A549 (cell line): ENCODE results near the gene BMX. TPM values are rescaled to one million over a fixed set of nuclear protein-coding genes. Genes with fewer than 3 reads are reported as not detected.

Source experiments
- ATAC-seq, 2 experiments: fragments of 200-7000 bp in 1 of 2; fragments of >200 bp in 1 of 2; cut with Nextera tagmentation in 1 of 2; cut with Tn5 transposase in 1 of 2; 3 replicates each; pipeline versions ENCODE4 v1.8.0 to v1.9.1; 2018 to 2020; ENCODE audit warnings: mild to moderate bottlenecking in 1 of 2, moderate library complexity in 1 of 2
- CTCF ChIA-PET: fragments of 300-600 bp; sonication (Branson Sonifier 250); formaldehyde crosslinking; extraction: SDS; loops from one replicate; lab custom pipeline; 2021; ENCODE audit warnings: antibody characterized with exemption, inconsistent platforms; lab: Yijun Ruan, JAX
- POLR2A ChIA-PET: fragments of 350-600 bp; formaldehyde crosslinking; extraction: SDS; loops from one replicate; lab custom pipeline; 2021; ENCODE audit warnings: antibody characterized with exemption, inconsistent platforms; lab: Yijun Ruan, JAX
- DNase-seq, 2 experiments: peaks; one replicate each; pipeline versions ENCODE4 v3.0.0 to v3.0.0-alpha.2; 2011 to 2016; ENCODE audit warnings: low read depth in 1 of 2, low spot score in 1 of 2
- FAIRE-seq: peaks from 2 replicates; lab custom pipeline; 2011; peaks lifted over from hg19 to GRCh38; lab: Jason Lieb, UNC
- H3K27ac ChIP-seq, 2 experiments: fragments of >200 bp; sonication (Bioruptor Twin); formaldehyde crosslinking; 3 replicates each; pipeline ENCODE4 v1.5.1; 2016 to 2017
- H3K4me1 ChIP-seq: fragments of >200 bp; sonication (Bioruptor Twin); formaldehyde crosslinking; 3 replicates; pipeline ENCODE4 v1.6.1; 2016
- H3K4me2 ChIP-seq: fragments of >200 bp; sonication (Bioruptor Twin); formaldehyde crosslinking; 3 replicates; pipeline ENCODE4 v1.6.1; 2016
- H3K4me3 ChIP-seq: fragments of >200 bp; sonication (Bioruptor Twin); formaldehyde crosslinking; 3 replicates; pipeline ENCODE4 v1.5.1; 2016
- H3K9me3 ChIP-seq: fragments of >200 bp; sonication (Bioruptor Twin); formaldehyde crosslinking; 3 replicates; pipeline ENCODE4 v1.6.1; 2016
- BCL3 ChIP-seq: fragments of >200 bp; sonication (Bioruptor Twin); formaldehyde crosslinking; IDR thresholded peaks from 3 replicates; pipeline ENCODE4 v1.6.1; 2016
- BHLHE40 ChIP-seq: IDR thresholded peaks from 2 replicates; pipeline ENCODE4 v1.6.1; 2012; ENCODE audit warnings: low read depth, low read length, inconsistent platforms
- CBX8 ChIP-seq: fragments of 200-600 bp; sonication (generic); IDR thresholded peaks from 2 replicates; pipeline ENCODE4 v1.6.1; 2016
- CHD2 ChIP-seq: fragments of 150-350 bp; IDR thresholded peaks from 2 replicates; pipeline ENCODE4 v1.6.1; 2014; ENCODE audit warnings: low read length; ENCODE audit not compliant: partially characterized antibody
- CHD4 ChIP-seq: fragments of 200-600 bp; sonication (generic); IDR thresholded peaks from 2 replicates; pipeline ENCODE4 v1.6.1; 2016; ENCODE audit warnings: antibody characterized with exemption, mild to moderate bottlenecking, borderline replicate concordance
- EHMT2 ChIP-seq: fragments of 200-600 bp; sonication (generic); IDR thresholded peaks from 2 replicates; pipeline ENCODE4 v1.6.1; 2016; ENCODE audit warnings: antibody characterized with exemption, low read depth, mild to moderate bottlenecking, moderate library complexity
- ESRRA ChIP-seq: fragments of 150-350 bp; IDR thresholded peaks from 2 replicates; pipeline ENCODE4 v1.6.1; 2014; ENCODE audit warnings: mild to moderate bottlenecking, low read length, borderline replicate concordance
- FOSB ChIP-seq: fragments of 250-450 bp; sonication (Bioruptor Pico); IDR thresholded peaks from 2 replicates; pipeline ENCODE4 v1.5.0; 2020; ENCODE audit warnings: mild to moderate bottlenecking, moderate library complexity
- FOXS1 ChIP-seq: fragments of 250-450 bp; sonication (Bioruptor Pico); IDR thresholded peaks from 2 replicates; pipeline ENCODE4 v1.5.0; 2020; ENCODE audit warnings: mild to moderate bottlenecking, moderate library complexity
- GATA3 ChIP-seq: IDR thresholded peaks from 2 replicates; pipeline ENCODE4 v1.6.1; 2012; ENCODE audit warnings: borderline replicate concordance
- HDAC2 ChIP-seq: fragments of 200-600 bp; sonication (generic); IDR thresholded peaks from 2 replicates; pipeline ENCODE4 v1.6.1; 2016
- HES2 ChIP-seq: fragments of >200 bp; sonication (Bioruptor Twin); formaldehyde crosslinking; IDR thresholded peaks from 2 replicates; pipeline ENCODE4 v1.6.1; 2016
- JUN ChIP-seq, 2 experiments: fragments of >200 bp; sonication (Bioruptor Twin); formaldehyde crosslinking; IDR thresholded peaks; 2 replicates in 1 of 2; 3 replicates in 1 of 2; pipeline ENCODE4 v1.6.1; 2016 to 2017
- JUNB ChIP-seq: fragments of >200 bp; sonication (Bioruptor Twin); formaldehyde crosslinking; IDR thresholded peaks from 2 replicates; pipeline ENCODE4 v1.6.1; 2016
- KDM5A ChIP-seq: fragments of 200-600 bp; sonication (generic); IDR thresholded peaks from 2 replicates; pipeline ENCODE4 v1.6.1; 2016; ENCODE audit warnings: antibody characterized with exemption, mild to moderate bottlenecking
- NFE2L2 ChIP-seq: fragments of 150-350 bp; conservative IDR thresholded peaks from 2 replicates; pipeline ENCODE4 v1.6.1; 2014; ENCODE audit warnings: low read length
- NPAS2 ChIP-seq: fragments of 250-450 bp; sonication (Bioruptor Pico); IDR thresholded peaks from 2 replicates; pipeline ENCODE4 v1.8.0; 2022; ENCODE audit warnings: mild to moderate bottlenecking, moderate library complexity, borderline replicate concordance
- RARB ChIP-seq: fragments of 250-450 bp; sonication (Bioruptor Pico); IDR thresholded peaks from 2 replicates; pipeline ENCODE4 v1.8.0; 2021; ENCODE audit warnings: mild to moderate bottlenecking, moderate library complexity
- RFX5 ChIP-seq: fragments of 450-650 bp; IDR thresholded peaks from 2 replicates; pipeline ENCODE4 v1.7.1; 2014; ENCODE audit warnings: antibody characterized with exemption, mild to moderate bottlenecking, moderate library complexity
- SREBF2 ChIP-seq: fragments of 450-650 bp; IDR thresholded peaks from 2 replicates; pipeline ENCODE4 v1.6.1; 2014; ENCODE audit warnings: mild to moderate bottlenecking, moderate library complexity
- TP53 ChIP-seq: fragments of 250-450 bp; sonication (Bioruptor Pico); IDR thresholded peaks from 2 replicates; pipeline ENCODE4 v1.5.0; 2021; ENCODE audit warnings: mild to moderate bottlenecking, moderate library complexity
- USF2 ChIP-seq: fragments of 450-650 bp; IDR thresholded peaks from 2 replicates; pipeline ENCODE4 v1.6.1; 2014; ENCODE audit warnings: antibody characterized with exemption
- ZC3H11A ChIP-seq: fragments of 450-650 bp; IDR thresholded peaks from 2 replicates; pipeline ENCODE4 v1.6.1; 2014; ENCODE audit warnings: antibody characterized with exemption, mild to moderate bottlenecking
- ZNF302 ChIP-seq: fragments of 250-450 bp; sonication (Bioruptor Pico); IDR thresholded peaks from 2 replicates; pipeline ENCODE4 v1.9.0; 2021; ENCODE audit warnings: inconsistent platforms, mild to moderate bottlenecking, moderate library complexity
- ZSCAN20 ChIP-seq: fragments of 250-450 bp; sonication (Bioruptor Pico); IDR thresholded peaks from 2 replicates; pipeline ENCODE4 v1.8.0; 2022; ENCODE audit warnings: mild to moderate bottlenecking, moderate library complexity
- WGBS: methylation state at CpG from one replicate; pipeline ENCODE4 v1.1.6; 2017; ENCODE audit errors: missing lambda C conversion rate; 5-methylcytosine and 5-hydroxymethylcytosine counted together
- polyA plus RNA-seq, 4 experiments: library from polyadenylated mRNA; depleted of rRNA in 3 of 4; stranded (reverse); fragments of >200 nt; fragmentation: RNase III in 1 of 4; extraction: RNeasy Plus Mini Kit Qiagen cat#74134 plus additional on column Dnase treatment in 1 of 4; gene quantifications; 2 replicates in 3 of 4; 3 replicates in 1 of 4; pipeline ENCODE4 v1.2.3, GENCODE V29; 2011 to 2017
- TF ChIP-seq, protein P1 (sequence below): fragments of 250-450 bp; sonication (Bioruptor Pico); IDR thresholded peaks from 2 replicates; pipeline ENCODE4 v1.5.0; 2020; ENCODE audit warnings: low read depth, mild to moderate bottlenecking, moderate library complexity
- TF ChIP-seq, protein P2 (sequence below): fragments of >200 bp; sonication (Bioruptor Twin); formaldehyde crosslinking; IDR thresholded peaks from 3 replicates; pipeline ENCODE4 v1.5.1; 2016
- TF ChIP-seq, protein P3 (sequence below): fragments of 150-350 bp; IDR thresholded peaks from 2 replicates; pipeline ENCODE4 v1.6.1; 2014; ENCODE audit warnings: low read depth, mild to moderate bottlenecking, low read length
- TF ChIP-seq, protein P4 (sequence below): fragments of 200-600 bp; sonication (generic); IDR thresholded peaks from 2 replicates; pipeline ENCODE4 v1.6.1; 2016; ENCODE audit warnings: antibody characterized with exemption, mild to moderate bottlenecking, moderate library complexity

The BMX gene
- polyA plus RNA-seq, 2 of the 4 experiments (the other 2 are of a cell fraction) = not detected

DNA sequence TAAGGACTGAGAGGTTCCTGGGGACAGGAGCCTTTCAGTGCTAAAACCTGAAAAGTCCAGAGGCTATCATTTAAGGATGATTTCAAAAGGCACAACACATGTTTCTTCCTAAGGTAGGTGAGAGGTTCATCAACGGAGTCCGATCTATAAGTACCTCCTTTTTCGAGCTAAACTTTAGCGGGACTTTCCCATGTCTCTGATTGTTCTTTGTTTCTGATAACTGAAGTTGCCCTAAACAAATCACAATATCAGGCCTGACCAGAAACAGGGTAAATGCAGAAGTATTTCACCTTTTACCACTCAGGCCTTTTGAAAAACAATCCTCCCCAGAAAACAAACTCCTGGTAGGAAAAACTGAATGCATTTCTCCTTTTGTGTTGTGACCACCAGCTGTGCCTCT lies 25.1 kb upstream of the BMX start:
- Histone ChIP-seq H3K27ac (no peak overlapping the region), H3K4me3 (no peak overlapping the region), H3K9me3 (no peaks in the 10 kb centered on the region), H3K4me1 (peaks cover 12% of the 10 kb centered on the region), H3K4me2 (no peak overlapping the region)
- ATAC-seq (no peak), FAIRE-seq (no peak), DNase-seq (no peak)
- POLR2A ChIA-PET = no interaction called here
- CTCF ChIA-PET = interaction anchor here (1.6 to 2.0 kb wide), 2 partner anchors 18 to 90 kb away, joined by 6 to 8 read pairs; partner anchors contain the start of gene PIR
- 91% methylated on average over 4 of the region's 4 CpGs for WGBS
- TF ChIP-seq, protein P1, sequence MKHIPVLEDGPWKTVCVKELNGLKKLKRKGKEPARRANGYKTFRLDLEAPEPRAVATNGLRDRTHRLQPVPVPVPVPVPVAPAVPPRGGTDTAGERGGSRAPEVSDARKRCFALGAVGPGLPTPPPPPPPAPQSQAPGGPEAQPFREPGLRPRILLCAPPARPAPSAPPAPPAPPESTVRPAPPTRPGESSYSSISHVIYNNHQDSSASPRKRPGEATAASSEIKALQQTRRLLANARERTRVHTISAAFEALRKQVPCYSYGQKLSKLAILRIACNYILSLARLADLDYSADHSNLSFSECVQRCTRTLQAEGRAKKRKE = no peak
- TF ChIP-seq, protein P2, sequence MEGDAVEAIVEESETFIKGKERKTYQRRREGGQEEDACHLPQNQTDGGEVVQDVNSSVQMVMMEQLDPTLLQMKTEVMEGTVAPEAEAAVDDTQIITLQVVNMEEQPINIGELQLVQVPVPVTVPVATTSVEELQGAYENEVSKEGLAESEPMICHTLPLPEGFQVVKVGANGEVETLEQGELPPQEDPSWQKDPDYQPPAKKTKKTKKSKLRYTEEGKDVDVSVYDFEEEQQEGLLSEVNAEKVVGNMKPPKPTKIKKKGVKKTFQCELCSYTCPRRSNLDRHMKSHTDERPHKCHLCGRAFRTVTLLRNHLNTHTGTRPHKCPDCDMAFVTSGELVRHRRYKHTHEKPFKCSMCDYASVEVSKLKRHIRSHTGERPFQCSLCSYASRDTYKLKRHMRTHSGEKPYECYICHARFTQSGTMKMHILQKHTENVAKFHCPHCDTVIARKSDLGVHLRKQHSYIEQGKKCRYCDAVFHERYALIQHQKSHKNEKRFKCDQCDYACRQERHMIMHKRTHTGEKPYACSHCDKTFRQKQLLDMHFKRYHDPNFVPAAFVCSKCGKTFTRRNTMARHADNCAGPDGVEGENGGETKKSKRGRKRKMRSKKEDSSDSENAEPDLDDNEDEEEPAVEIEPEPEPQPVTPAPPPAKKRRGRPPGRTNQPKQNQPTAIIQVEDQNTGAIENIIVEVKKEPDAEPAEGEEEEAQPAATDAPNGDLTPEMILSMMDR = no peak
- TF ChIP-seq GATA3 (no peak), JUNB (no peak), NFE2L2 (no peak), SREBF2 (no peak), USF2 (no peak), BCL3 (no peak), ZC3H11A (no peak), ZNF302 (CRISPR knock-in tag) (no peak), EHMT2 (no peak), ZSCAN20 (CRISPR knock-in tag) (no peak), ESRRA (no peak), JUN (IDR thresholded peaks at IDR 0.05) (no peak), FOSB (no peak)
- TF ChIP-seq, protein P3, sequence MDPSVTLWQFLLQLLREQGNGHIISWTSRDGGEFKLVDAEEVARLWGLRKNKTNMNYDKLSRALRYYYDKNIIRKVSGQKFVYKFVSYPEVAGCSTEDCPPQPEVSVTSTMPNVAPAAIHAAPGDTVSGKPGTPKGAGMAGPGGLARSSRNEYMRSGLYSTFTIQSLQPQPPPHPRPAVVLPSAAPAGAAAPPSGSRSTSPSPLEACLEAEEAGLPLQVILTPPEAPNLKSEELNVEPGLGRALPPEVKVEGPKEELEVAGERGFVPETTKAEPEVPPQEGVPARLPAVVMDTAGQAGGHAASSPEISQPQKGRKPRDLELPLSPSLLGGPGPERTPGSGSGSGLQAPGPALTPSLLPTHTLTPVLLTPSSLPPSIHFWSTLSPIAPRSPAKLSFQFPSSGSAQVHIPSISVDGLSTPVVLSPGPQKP = no peak
- TF ChIP-seq, protein P4, sequence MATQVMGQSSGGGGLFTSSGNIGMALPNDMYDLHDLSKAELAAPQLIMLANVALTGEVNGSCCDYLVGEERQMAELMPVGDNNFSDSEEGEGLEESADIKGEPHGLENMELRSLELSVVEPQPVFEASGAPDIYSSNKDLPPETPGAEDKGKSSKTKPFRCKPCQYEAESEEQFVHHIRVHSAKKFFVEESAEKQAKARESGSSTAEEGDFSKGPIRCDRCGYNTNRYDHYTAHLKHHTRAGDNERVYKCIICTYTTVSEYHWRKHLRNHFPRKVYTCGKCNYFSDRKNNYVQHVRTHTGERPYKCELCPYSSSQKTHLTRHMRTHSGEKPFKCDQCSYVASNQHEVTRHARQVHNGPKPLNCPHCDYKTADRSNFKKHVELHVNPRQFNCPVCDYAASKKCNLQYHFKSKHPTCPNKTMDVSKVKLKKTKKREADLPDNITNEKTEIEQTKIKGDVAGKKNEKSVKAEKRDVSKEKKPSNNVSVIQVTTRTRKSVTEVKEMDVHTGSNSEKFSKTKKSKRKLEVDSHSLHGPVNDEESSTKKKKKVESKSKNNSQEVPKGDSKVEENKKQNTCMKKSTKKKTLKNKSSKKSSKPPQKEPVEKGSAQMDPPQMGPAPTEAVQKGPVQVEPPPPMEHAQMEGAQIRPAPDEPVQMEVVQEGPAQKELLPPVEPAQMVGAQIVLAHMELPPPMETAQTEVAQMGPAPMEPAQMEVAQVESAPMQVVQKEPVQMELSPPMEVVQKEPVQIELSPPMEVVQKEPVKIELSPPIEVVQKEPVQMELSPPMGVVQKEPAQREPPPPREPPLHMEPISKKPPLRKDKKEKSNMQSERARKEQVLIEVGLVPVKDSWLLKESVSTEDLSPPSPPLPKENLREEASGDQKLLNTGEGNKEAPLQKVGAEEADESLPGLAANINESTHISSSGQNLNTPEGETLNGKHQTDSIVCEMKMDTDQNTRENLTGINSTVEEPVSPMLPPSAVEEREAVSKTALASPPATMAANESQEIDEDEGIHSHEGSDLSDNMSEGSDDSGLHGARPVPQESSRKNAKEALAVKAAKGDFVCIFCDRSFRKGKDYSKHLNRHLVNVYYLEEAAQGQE = no peak

GRCh38 chrX:15483891-15484290 lies 16.7 kb upstream of the BMX start:
- no peaks in the 10 kb centered on the region for H3K4me1 ChIP-seq
- 95% methylated on average over 2 of the region's 2 CpGs for WGBS
- H3K4me2 ChIP-seq = no peak overlapping the region
- FAIRE-seq (no peak), ATAC-seq (no peak), DNase-seq (no peak)
- POLR2A ChIA-PET = no interaction called here
- CTCF ChIA-PET = interaction anchor here (1.4 to 1.6 kb wide), 2 partner anchors 13 to 135 kb away, joined by 4 to 10 read pairs; no protein-coding TSS in a partner anchor
- H3K27ac ChIP-seq = no peak overlapping the region
- no peaks in the 10 kb centered on the region for H3K9me3 ChIP-seq
- no peak overlapping the region for H3K4me3 ChIP-seq
- TF ChIP-seq FOXS1 (CRISPR knock-in tag) (no peak), GATA3 (no peak), CBX8 (no peak), RARB (CRISPR knock-in tag) (no peak), CHD2 (no peak), JUNB (no peak), BHLHE40 (no peak), KDM5A (no peak), NPAS2 (CRISPR knock-in tag) (no peak), HDAC2 (no peak), CHD4 (no peak), RFX5 (no peak), HES2 (no peak), TP53 (CRISPR knock-in tag) (no peak)
- TF ChIP-seq, protein P1 = no peak
